GM23248 (cell line): ENCODE results near the gene RGCC. TPM values are rescaled to one million over a fixed set of nuclear protein-coding genes. Genes with fewer than 3 reads are reported as not detected.

ENCODE experiments used
- DNase-seq: peaks from one replicate; pipeline ENCODE4 v3.0.0-alpha.2; 2015
- H2AFZ ChIP-seq: fragments of 200-600 bp; sonication (generic); 2 replicates; pipeline ENCODE4 v1.6.1; 2016; ENCODE audit warnings: antibody characterized with exemption
- H3F3A ChIP-seq: fragments of 200-600 bp; sonication (generic); 2 replicates; pipeline ENCODE4 v1.6.1; 2016; ENCODE audit warnings: mild to moderate bottlenecking, antibody characterized with exemption, mixed run types; ENCODE audit not compliant: insufficient read depth
- H3K27ac ChIP-seq: fragments of 200-600 bp; sonication (generic); 2 replicates; pipeline ENCODE4 v1.5.1; 2016; ENCODE audit warnings: mild to moderate bottlenecking
- H3K27me3 ChIP-seq: fragments of 200-600 bp; sonication (generic); replicated peaks from 2 replicates; pipeline ENCODE4 v1.6.1; 2016; ENCODE audit warnings: mild to moderate bottlenecking; ENCODE audit not compliant: insufficient read depth
- H3K36me3 ChIP-seq: fragments of 200-600 bp; sonication (generic); 2 replicates; pipeline ENCODE4 v1.6.1; 2016; ENCODE audit warnings: low read depth, mild to moderate bottlenecking
- H3K4me1 ChIP-seq: fragments of 200-600 bp; sonication (generic); 2 replicates; pipeline ENCODE4 v1.6.1; 2016; ENCODE audit warnings: mild to moderate bottlenecking; ENCODE audit not compliant: insufficient read depth
- H3K4me2 ChIP-seq: fragments of 200-600 bp; sonication (generic); one replicate; pipeline ENCODE4 v1.6.1; 2016; ENCODE audit warnings: mild to moderate bottlenecking; ENCODE audit not compliant: unreplicated experiment
- H3K4me3 ChIP-seq: fragments of 200-600 bp; sonication (generic); 2 replicates; pipeline ENCODE4 v1.5.1; 2016; ENCODE audit warnings: mild to moderate bottlenecking
- H3K79me2 ChIP-seq: fragments of 200-600 bp; sonication (generic); 2 replicates; pipeline ENCODE4 v1.6.1; 2016; ENCODE audit warnings: mild to moderate bottlenecking; ENCODE audit not compliant: insufficient read depth
- H3K9ac ChIP-seq: fragments of 200-600 bp; sonication (generic); 2 replicates; pipeline ENCODE4 v1.6.1; 2016; ENCODE audit warnings: mild to moderate bottlenecking
- H3K9me2 ChIP-seq: fragments of 200-600 bp; sonication (generic); 2 replicates; pipeline ENCODE4 v1.6.1; 2016; ENCODE audit warnings: mixed run types, mild to moderate bottlenecking, moderate library complexity; ENCODE audit not compliant: insufficient read depth
- H3K9me3 ChIP-seq: fragments of 200-600 bp; sonication (generic); one replicate; pipeline ENCODE4 v1.6.1; 2017; ENCODE audit warnings: low read depth
- H4K20me1 ChIP-seq: fragments of 200-600 bp; sonication (generic); 2 replicates; pipeline ENCODE4 v1.6.0; 2016; ENCODE audit not compliant: insufficient read depth
- EZH2 ChIP-seq: fragments of 200-600 bp; sonication (generic); IDR thresholded peaks from 2 replicates; pipeline ENCODE4 v1.6.1; 2018; ENCODE audit warnings: antibody characterized with exemption, mild to moderate bottlenecking; ENCODE audit not compliant: insufficient read depth, poor library complexity, severe bottlenecking
- EZH2phosphoT487 ChIP-seq: fragments of 200-600 bp; sonication (generic); IDR thresholded peaks from 2 replicates; pipeline ENCODE4 v1.6.1; 2018; ENCODE audit warnings: antibody characterized with exemption, moderate library complexity, mild to moderate bottlenecking, low read depth; ENCODE audit not compliant: insufficient read depth
- WGBS, 2 experiments: methylation state at CpG; one replicate each; pipeline ENCODE4 v1.1.6; 2015 to 2017; ENCODE audit warnings: low lambda C conversion rate in 2 of 2, low coverage in 1 of 2; ENCODE audit errors: missing lambda C conversion rate in 2 of 2; 5-methylcytosine and 5-hydroxymethylcytosine counted together
- in situ Hi-C: fragments of 300-500 bp; cut with MboI; formaldehyde crosslinking; loops from 2 replicates; pipeline ENCODE4 v1.15.0; 2020
- polyA plus RNA-seq: library from polyadenylated mRNA; unstranded; fragments of >200 nt; fragmentation: Nextera tagmentation; extraction: Ambion mirVana; gene quantifications from 2 replicates; pipeline ENCODE4 v1.2.1, GENCODE V29; 2016
- total RNA-seq: library from RNA; depleted of rRNA; stranded (reverse); fragments of >200 nt; shearing (Covaris generic); gene quantifications from 2 replicates; pipeline ENCODE4 v1.2.3, GENCODE V29; 2014

Gene RGCC
- total and polyA plus RNA-seq, 2 experiments from 2014 or later: 33.3 to 40.6 TPM

- no peak for DNase-seq
- Histone ChIP-seq H3K79me2 (no peaks in the 10 kb centered on the region), H3K9ac (no peak overlapping the region), H3K9me2 (no peaks in the 10 kb centered on the region), H4K20me1 (no peaks in the 10 kb centered on the region), H3K27ac (no peak overlapping the region), H3K4me2 (no peak overlapping the region), H3K27me3 (no peaks in the 10 kb centered on the region), H3K36me3 (no peaks in the 10 kb centered on the region), H3F3A (no peaks in the 10 kb centered on the region), H2AFZ (no peak overlapping the region), H3K4me1 (no peaks in the 10 kb centered on the region), H3K9me3 (no peaks in the 10 kb centered on the region), H3K4me3 (no peak overlapping the region)
- WGBS, 2 experiments: 92 to 93% methylated on average over 9 of the region's 9 CpGs
- TF ChIP-seq EZH2 (no peak), EZH2phosphoT487 (no peak)
- in situ Hi-C loops: no loop called here
Measured at GRCh38 chr13:41512441-41512840, 55.1 kb downstream of the RGCC start.

- TF ChIP-seq EZH2: no peak
- TF ChIP-seq EZH2phosphoT487: no peak
Measured at GRCh38 chr13:41513600-41513999, 56.2 kb downstream of the RGCC start.

DNA sequence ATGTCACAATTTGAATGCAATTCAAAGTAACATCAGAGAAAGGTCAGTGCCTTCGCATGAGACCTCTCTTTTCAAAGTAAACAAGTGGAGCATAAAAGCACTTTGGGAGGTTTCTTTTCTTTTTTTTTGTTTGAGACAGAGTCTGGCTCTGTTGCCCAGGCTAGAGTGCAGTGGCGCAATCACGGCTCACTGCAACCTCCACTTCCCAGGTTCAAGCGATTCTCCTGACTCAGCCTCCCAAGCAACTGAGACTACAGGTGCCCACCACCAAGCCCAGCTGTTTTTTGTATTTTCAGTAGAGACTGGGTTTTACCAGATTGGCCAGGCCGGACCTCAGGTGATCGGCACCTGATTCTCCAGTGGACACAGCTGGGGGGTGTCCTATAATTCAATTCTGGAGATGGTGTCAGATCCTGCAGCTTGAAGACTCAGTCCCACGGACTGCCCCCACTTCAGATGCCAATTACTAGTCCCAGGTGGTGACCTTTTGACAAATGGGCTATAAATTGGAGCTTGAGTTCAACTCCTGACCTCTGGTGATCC is 57.6 kb downstream of the RGCC start:
- H2AFZ ChIP-seq: no peak overlapping the region
- H3K27me3 ChIP-seq: no peaks in the 10 kb centered on the region
- H3K27ac ChIP-seq: no peak overlapping the region
- H3K9ac ChIP-seq: no peak overlapping the region
- no peaks in the 10 kb centered on the region for H3K79me2 ChIP-seq
- H3K4me1 ChIP-seq: peaks cover 3% of the 10 kb centered on the region; the same call in 1 of the 2 replicates
- WGBS, 2 experiments: 87% methylated on average over 7 of the region's 7 CpGs
- no peaks in the 10 kb centered on the region for H3K36me3 ChIP-seq
- DNase-seq: no peak
- H3F3A ChIP-seq: no peaks in the 10 kb centered on the region
- H3K4me2 ChIP-seq: no peak overlapping the region
- no peaks in the 10 kb centered on the region for H3K9me2 ChIP-seq
- TF ChIP-seq EZH2: no peak
- TF ChIP-seq EZH2phosphoT487: no peak
- no peaks in the 10 kb centered on the region for H4K20me1 ChIP-seq
- H3K4me3 ChIP-seq: no peak overlapping the region
- no peaks in the 10 kb centered on the region for H3K9me3 ChIP-seq
- in situ Hi-C loops: no loop called here

More at GRCh38 chr13:41513600-41513999, 56.2 kb downstream of the RGCC start:
- Histone ChIP-seq H3K4me3 (no peak overlapping the region), H4K20me1 (no peaks in the 10 kb centered on the region), H3K36me3 (no peaks in the 10 kb centered on the region), H3K9ac (no peak overlapping the region), H2AFZ (no peak overlapping the region), H3F3A (no peaks in the 10 kb centered on the region), H3K4me1 (no peaks in the 10 kb centered on the region), H3K4me2 (no peak overlapping the region), H3K9me2 (no peaks in the 10 kb centered on the region), H3K9me3 (no peaks in the 10 kb centered on the region), H3K79me2 (no peaks in the 10 kb centered on the region), H3K27me3 (no peaks in the 10 kb centered on the region), H3K27ac (no peak overlapping the region)
- DNase-seq: no peak
- 87 to 92% methylated on average over 11 of the region's 11 CpGs for whole genome bisulfite sequencing, 2 experiments
- in situ Hi-C loops: no loop called here

- Histone ChIP-seq H3K27ac (no peak overlapping the region), H3K36me3 (no peaks in the 10 kb centered on the region), H3K79me2 (no peaks in the 10 kb centered on the region), H3K4me2 (no peak overlapping the region), H3K4me3 (no peak overlapping the region), H4K20me1 (no peaks in the 10 kb centered on the region), H3K9me2 (no peaks in the 10 kb centered on the region), H2AFZ (no peak overlapping the region), H3K4me1 (peaks cover 10% of the 10 kb centered on the region; the same call in 1 of the 2 replicates), H3F3A (no peaks in the 10 kb centered on the region), H3K9ac (no peak overlapping the region), H3K9me3 (no peaks in the 10 kb centered on the region), H3K27me3 (no peaks in the 10 kb centered on the region)
- no peak for TF ChIP-seq EZH2phosphoT487
- TF ChIP-seq EZH2: no peak
- DNase-seq: no peak
- in situ Hi-C loops: no loop called here
- 87 to 89% methylated on average over 15 of the region's 15 CpGs for WGBS, 2 experiments
Measured at GRCh38 chr13:41515491-41516139, 58.3 kb downstream of the RGCC start.
